ENCODE data around the gene ARFGAP3. TPM values are rescaled to one million over a fixed set of nuclear protein-coding genes. Genes with fewer than 3 reads are reported as not detected.

The ARFGAP3 gene
- total RNA-seq, 1 donor = 98.9 TPM

- no peak for DNase-seq (ENCODE audit: low read depth)
- TF ChIP-seq, protein P1, sequence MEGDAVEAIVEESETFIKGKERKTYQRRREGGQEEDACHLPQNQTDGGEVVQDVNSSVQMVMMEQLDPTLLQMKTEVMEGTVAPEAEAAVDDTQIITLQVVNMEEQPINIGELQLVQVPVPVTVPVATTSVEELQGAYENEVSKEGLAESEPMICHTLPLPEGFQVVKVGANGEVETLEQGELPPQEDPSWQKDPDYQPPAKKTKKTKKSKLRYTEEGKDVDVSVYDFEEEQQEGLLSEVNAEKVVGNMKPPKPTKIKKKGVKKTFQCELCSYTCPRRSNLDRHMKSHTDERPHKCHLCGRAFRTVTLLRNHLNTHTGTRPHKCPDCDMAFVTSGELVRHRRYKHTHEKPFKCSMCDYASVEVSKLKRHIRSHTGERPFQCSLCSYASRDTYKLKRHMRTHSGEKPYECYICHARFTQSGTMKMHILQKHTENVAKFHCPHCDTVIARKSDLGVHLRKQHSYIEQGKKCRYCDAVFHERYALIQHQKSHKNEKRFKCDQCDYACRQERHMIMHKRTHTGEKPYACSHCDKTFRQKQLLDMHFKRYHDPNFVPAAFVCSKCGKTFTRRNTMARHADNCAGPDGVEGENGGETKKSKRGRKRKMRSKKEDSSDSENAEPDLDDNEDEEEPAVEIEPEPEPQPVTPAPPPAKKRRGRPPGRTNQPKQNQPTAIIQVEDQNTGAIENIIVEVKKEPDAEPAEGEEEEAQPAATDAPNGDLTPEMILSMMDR (IDR thresholded peaks at IDR 0.05; ENCODE audit: insufficient read depth, low read depth, low read length) = no peak
- H3K4me3 ChIP-seq (ENCODE audit: low read depth, low read length) = no peak overlapping the region
Measured at GRCh38 chr22:42884616-42885375, 27.7 kb upstream of the ARFGAP3 start.

GRCh38 chr22:42883970-42884369, 26.9 kb upstream of the ARFGAP3 start:
- DNase-seq (ENCODE audit: low read depth) = no peak
- TF ChIP-seq, protein P1 (IDR thresholded peaks at IDR 0.05; ENCODE audit: insufficient read depth, low read depth, low read length) = no peak
- H3K4me3 ChIP-seq (ENCODE audit: low read depth, low read length) = no peak overlapping the region

DNA sequence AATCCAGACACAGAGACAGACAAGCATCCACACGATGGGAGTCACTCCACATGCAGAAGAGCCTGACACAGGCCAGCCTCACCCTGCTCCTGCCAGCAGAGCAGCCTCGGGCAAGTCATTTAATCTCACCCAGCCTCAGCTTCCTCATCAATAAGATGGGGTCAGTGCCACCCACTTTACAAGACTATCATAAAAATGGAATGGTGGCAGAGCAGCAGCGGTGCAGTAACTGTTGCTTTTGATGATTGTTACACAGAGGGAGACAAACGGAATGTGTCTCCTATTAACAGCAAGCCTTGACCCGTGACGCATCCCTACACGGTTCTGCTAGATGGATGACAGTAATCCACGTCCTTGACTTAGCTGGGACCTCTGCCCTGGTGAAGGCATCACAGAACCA, 26.0 kb upstream of the ARFGAP3 start:
- TF ChIP-seq, protein P1 (IDR thresholded peaks at IDR 0.05; ENCODE audit: insufficient read depth, low read depth, low read length) = no peak
- H3K4me3 ChIP-seq (ENCODE audit: low read depth, low read length) = no peak overlapping the region
- DNase-seq (ENCODE audit: low read depth) = no peak

DNA sequence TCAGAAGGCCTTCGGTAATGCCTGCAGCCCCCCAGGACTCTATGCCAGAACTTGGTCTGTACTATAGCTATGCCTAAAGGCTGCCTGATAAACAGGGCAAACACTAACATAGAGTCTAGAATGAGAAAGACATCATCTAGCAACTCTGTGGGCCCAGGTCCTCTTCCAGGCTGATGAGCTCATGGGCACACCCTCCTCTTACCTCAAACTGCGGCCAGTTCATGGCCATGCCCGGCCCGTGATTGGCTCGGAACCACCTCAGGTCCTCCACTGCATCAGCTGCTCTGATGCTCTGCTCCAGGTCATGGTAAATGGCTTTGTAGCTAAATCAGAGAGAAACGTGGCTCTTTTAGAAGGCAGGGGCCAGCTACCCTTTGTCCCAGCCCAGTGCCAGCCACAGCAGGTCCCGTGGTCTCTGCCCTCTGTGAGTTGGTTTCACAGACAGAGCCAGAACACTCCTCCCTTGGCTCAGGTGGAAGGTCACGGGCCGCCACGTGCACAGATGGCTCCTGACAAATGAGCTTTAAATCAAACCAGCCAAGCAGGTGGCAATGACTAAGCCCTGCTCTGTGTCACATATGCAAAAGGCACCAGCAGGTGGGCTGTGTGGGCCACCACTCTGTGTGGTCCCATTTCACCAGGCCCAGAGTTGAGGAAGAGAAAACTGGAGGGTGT, 25.0 kb upstream of the ARFGAP3 start:
- DNase-seq (ENCODE audit: low read depth) = no peak
- TF ChIP-seq, protein P1 (IDR thresholded peaks at IDR 0.05; ENCODE audit: insufficient read depth, low read depth, low read length) = no peak
- no peak overlapping the region for H3K4me3 ChIP-seq (ENCODE audit: low read depth, low read length)

DNA sequence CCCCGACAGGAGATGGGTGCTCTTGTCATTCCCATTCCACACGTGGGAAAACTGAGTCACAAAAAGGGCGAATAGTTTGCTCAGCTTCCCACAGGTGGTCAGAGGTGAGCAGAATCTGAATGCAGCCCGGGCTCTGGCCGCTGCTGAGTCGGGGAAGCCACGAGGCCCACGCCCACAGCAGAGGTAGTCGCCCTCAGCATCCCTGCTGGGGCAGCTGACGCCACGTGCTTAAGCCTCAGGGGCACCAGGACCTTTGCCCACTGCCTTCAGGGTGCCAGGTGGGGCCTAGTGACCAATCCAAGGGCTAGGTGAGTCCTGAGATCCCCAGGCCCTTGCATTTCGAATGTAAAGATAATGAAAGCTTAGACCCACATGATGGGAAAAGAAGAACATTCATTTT, 24.2 kb upstream of the ARFGAP3 start:
- no peak for DNase-seq (ENCODE audit: low read depth)
- TF ChIP-seq, protein P1 (IDR thresholded peaks at IDR 0.05; ENCODE audit: insufficient read depth, low read depth, low read length) = no peak
- H3K4me3 ChIP-seq (ENCODE audit: low read depth, low read length) = no peak overlapping the region

GRCh38 chr22:42880815-42881214, 23.7 kb upstream of the ARFGAP3 start:
- no peak overlapping the region for H3K4me3 ChIP-seq (ENCODE audit: low read depth, low read length)
- no peak for DNase-seq (ENCODE audit: low read depth)
- TF ChIP-seq, protein P1 (IDR thresholded peaks at IDR 0.05; ENCODE audit: insufficient read depth, low read depth, low read length) = no peak

Data from fibroblast of villous mesenchyme (primary cell).